ENCODE data around the gene F3. TPM values are rescaled to one million over a fixed set of nuclear protein-coding genes. Genes with fewer than 3 reads are reported as not detected.

F3 gene
- total and polyA plus RNA-seq, 12 donors = 11.8 to 50.9 (median 23.9) TPM

DNA sequence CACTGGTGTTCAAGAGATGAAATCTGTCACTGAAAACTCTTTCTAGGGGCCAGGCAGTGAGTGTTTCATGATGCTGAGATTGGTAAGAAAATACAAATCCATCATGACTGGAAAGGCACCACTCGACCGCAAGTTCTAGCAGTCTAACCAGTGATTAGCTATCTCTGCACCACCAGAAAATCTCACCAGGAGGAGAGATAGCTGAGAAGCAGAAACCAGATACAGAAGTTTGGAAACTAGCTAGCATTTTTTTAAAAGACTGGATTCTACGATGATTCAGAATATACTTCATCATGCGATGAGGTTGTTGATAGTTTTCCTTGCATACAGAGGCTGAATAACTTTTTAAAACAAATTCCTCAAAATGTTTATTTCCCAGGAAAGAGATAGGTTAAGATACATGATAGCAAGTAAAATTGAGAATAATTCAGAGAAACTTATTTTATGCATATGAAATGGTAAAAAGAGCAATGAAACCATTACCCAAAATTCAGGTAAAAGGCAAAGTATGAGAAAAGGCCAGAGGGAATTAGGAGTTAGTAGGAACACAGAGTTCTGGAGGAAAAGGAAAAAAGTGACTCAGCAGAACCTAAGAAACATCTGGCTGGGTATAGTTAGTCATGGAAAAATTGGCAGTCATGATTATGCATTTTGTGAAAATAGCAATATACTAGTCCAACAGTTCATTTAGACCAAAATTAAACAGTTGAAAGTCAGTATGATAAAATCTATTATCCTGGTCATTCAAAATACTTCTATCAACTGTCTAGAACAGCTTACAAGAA is 3.3 kb upstream of the F3 start:
- no peak overlapping the region for H3K4me3 ChIP-seq
- intact Hi-C loops (cut with DNase I) = loop anchor here in 1 of 2 donors (5.0 kb wide), 1 partner anchor 257 kb away; no protein-coding TSS in a partner anchor
- DNase-seq = no peak
- H3K4me1 ChIP-seq (replicated peaks in 1 of 2) = peaks cover 27 to 38% of the 10 kb centered on the region in 2 donors
- H3K27me3 ChIP-seq = no peaks in the 10 kb centered on the region
- no peak for TF ChIP-seq POLR2A (IDR thresholded peaks at IDR 0.05)
- TF ChIP-seq, protein P1, sequence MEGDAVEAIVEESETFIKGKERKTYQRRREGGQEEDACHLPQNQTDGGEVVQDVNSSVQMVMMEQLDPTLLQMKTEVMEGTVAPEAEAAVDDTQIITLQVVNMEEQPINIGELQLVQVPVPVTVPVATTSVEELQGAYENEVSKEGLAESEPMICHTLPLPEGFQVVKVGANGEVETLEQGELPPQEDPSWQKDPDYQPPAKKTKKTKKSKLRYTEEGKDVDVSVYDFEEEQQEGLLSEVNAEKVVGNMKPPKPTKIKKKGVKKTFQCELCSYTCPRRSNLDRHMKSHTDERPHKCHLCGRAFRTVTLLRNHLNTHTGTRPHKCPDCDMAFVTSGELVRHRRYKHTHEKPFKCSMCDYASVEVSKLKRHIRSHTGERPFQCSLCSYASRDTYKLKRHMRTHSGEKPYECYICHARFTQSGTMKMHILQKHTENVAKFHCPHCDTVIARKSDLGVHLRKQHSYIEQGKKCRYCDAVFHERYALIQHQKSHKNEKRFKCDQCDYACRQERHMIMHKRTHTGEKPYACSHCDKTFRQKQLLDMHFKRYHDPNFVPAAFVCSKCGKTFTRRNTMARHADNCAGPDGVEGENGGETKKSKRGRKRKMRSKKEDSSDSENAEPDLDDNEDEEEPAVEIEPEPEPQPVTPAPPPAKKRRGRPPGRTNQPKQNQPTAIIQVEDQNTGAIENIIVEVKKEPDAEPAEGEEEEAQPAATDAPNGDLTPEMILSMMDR (IDR thresholded peaks at IDR 0.05) = peak in 1 of 6 experiments; percentile 12
- H3K36me3 ChIP-seq (replicated peaks in 1 of 2) = no peaks in the 10 kb centered on the region
- 72 to 85% (median 81%) methylated on average over 4 of the region's 4 CpGs for WGBS, 4 donors
- peak overlapping the region in 4 of 5 donors; percentile 10 to 71 (median 66) for H3K27ac ChIP-seq
- no peaks in the 10 kb centered on the region for H3K9me3 ChIP-seq (replicated peaks in 1 of 3)

- WGBS, 4 donors = 49 to 62% (median 56%) methylated on average over 4 of the region's 4 CpGs
- intact Hi-C loops (cut with DNase I) = loop anchor here in 1 of 2 donors (5.0 kb wide), 1 partner anchor 258 kb away; no protein-coding TSS in a partner anchor
- Histone ChIP-seq H3K4me3 (no peak overlapping the region), H3K9me3 (replicated peaks in 1 of 3) (no peaks in the 10 kb centered on the region), H3K4me1 (replicated peaks in 1 of 2) (peaks cover 27 to 46% of the 10 kb centered on the region in 2 donors), H3K36me3 (replicated peaks in 1 of 2) (no peaks in the 10 kb centered on the region), H3K27ac (peak overlapping the region in 3 of 5 donors; percentile 65 to 71 (median 67)), H3K27me3 (no peaks in the 10 kb centered on the region)
- no peak for DNase-seq
- TF ChIP-seq POLR2A (IDR thresholded peaks at IDR 0.05) = no peak
- TF ChIP-seq, protein P1 (IDR thresholded peaks at IDR 0.05) = no peak
Observed at GRCh38 chr1:94543893-94544635, 2.5 kb upstream of the F3 start.

DNA sequence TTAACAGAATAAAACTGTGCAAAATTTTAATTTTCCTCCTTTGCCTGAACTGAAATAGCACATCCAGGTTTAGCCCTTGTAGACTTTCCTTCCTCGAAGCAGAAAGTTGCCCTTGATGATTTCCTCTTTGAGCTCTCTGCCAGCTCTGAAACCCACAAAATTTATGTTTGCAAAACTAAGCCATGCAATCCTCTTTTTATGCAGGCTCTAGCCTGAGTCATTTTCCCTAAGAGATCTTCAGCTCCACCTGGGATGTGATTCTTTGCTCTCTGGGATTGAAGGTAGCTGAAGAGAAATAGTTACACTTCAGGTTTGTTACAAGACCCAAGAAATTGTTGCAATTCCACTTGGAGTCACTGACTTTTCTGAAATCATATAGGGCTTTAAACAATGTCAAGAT is 1.4 kb upstream of the F3 start:
- 3 to 25% (median 7%) methylated on average over 1 of the region's 1 CpG for WGBS, 4 donors
- Histone ChIP-seq H3K4me1 (replicated peaks in 1 of 2) (peaks cover 27 to 51% of the 10 kb centered on the region in 2 donors), H3K9me3 (replicated peaks in 1 of 3) (no peaks in the 10 kb centered on the region), H3K27ac (peak overlapping the region in 4 of 5 donors; percentile 53 to 93 (median 87)), H3K4me3 (peak overlapping the region in 1 of 4 donors; percentile 71), H3K27me3 (no peaks in the 10 kb centered on the region), H3K36me3 (replicated peaks in 1 of 2) (no peaks in the 10 kb centered on the region)
- TF ChIP-seq, protein P1 (IDR thresholded peaks at IDR 0.05) = no peak
- TF ChIP-seq POLR2A (IDR thresholded peaks at IDR 0.05) = peak in 1 of 2 donors; percentile 18
- intact Hi-C loops (cut with DNase I) = loop anchor here in 1 of 2 donors (5.0 kb wide), 1 partner anchor 259 kb away; no protein-coding TSS in a partner anchor
- DNase-seq = peak in 1 of 7 donors; percentile 43

Data from adrenal gland (tissue), 12 donors.